Transverse colon (tissue), 4 donors: ENCODE measurements around the gene SETD3.

Source experiments
- CTCF ChIP-seq, 5 experiments: fragments of 200-600 bp in 3 of 5; fragments of 450-650 bp in 2 of 5; sonication (generic) in 3 of 5; IDR thresholded peaks; 1 replicate in 2 of 5; 2 replicates in 3 of 5; pipeline ENCODE4 v1.5.1; 2016 to 2017; ENCODE audit warnings: antibody characterized with exemption in 5 of 5, inconsistent platforms in 3 of 5, mild to moderate bottlenecking in 2 of 5, moderate library complexity in 1 of 5
- POLR2AphosphoS5 ChIP-seq, 3 donors: sonication (generic); formaldehyde crosslinking; IDR thresholded peaks; one replicate each; pipeline ENCODE4 v1.6.1; 2016; ENCODE audit warnings: antibody characterized with exemption in 3 of 3

DNA sequence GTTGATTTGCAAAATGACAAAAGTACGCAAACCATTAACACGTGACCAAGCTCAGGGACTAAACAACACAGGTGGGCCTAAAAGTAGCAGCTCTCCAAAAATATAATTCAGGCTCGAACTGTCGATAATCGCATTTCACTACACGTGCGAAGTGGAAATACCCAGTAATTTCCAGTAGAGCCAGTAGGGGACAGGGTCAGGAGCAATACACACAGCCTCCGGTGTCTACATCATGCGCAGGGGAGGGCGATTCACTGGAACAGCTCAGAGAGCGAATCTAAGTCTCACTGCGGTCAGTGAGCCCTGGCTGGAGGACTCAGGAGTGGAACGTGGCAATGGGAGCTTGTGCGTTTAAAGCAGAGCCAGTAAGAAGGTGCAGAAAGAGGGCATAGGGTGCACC lies 40.4 kb downstream of the SETD3 start:
- no peak for TF ChIP-seq POLR2AphosphoS5 (IDR thresholded peaks at IDR 0.05)
- TF ChIP-seq CTCF (IDR thresholded peaks at IDR 0.05): no peak
